Measurements from ENCODE around the gene UQCR11.

GRCh38 chr19:1616875-1617274 lies 11.6 kb upstream of the UQCR11 start:
- TF ChIP-seq TEAD4 (IDR thresholded peaks at IDR 0.05; ENCODE audit: low read depth, low read length) (no peak), TAF1 (IDR thresholded peaks at IDR 0.05; ENCODE audit: low read depth, low read length) (no peak)
